WTC11 (cell line): ENCODE data around the gene ME2. TPM values are rescaled to one million over a fixed set of nuclear protein-coding genes. Genes with fewer than 3 reads are reported as not detected.

Experiments
- ATAC-seq: fragments of 200-7000 bp; cut with Tn5 transposase; 2 replicates; pipeline ENCODE4 v1.10.0; 2021; ENCODE audit warnings: mild to moderate bottlenecking, moderate library complexity
- CTCF ChIA-PET: fragments of 300-600 bp; sonication (Branson Sonifier 250); formaldehyde crosslinking; loops from one replicate; lab custom pipeline; 2021; ENCODE audit warnings: antibody characterized with exemption; lab: Charles Lee
- POLR2A ChIA-PET: fragments of 350-600 bp; sonication (Branson Sonifier 250); formaldehyde crosslinking; loops from one replicate; lab custom pipeline; 2021; ENCODE audit warnings: antibody characterized with exemption; lab: Charles Lee
- DNase-seq: peaks from one replicate; pipeline ENCODE4 v3.0.0; 2021; ENCODE audit warnings: low spot score
- H3K27ac Mint-ChIP-seq: 2 replicates; pipeline ENCODE4 v1.8.0; 2021; ENCODE audit warnings: mixed read lengths
- H3K27me3 Mint-ChIP-seq: 2 replicates; pipeline ENCODE4 v1.8.0; 2021; ENCODE audit warnings: low read depth, mild to moderate bottlenecking, moderate library complexity, mixed read lengths
- H3K36me3 Mint-ChIP-seq: 2 replicates; pipeline ENCODE4 v1.8.0; 2021; ENCODE audit warnings: mixed read lengths
- H3K4me1 Mint-ChIP-seq: 2 replicates; pipeline ENCODE4 v1.8.0; 2022; ENCODE audit warnings: mixed read lengths
- H3K4me3 Mint-ChIP-seq: 2 replicates; pipeline ENCODE4 v1.8.0; 2021; ENCODE audit warnings: mild to moderate bottlenecking, moderate library complexity, mixed read lengths
- H3K9me3 Mint-ChIP-seq: 2 replicates; pipeline ENCODE4 v1.8.0; 2021; ENCODE audit warnings: mixed read lengths
- CBFB ChIP-seq: sonication (generic); formaldehyde crosslinking; IDR thresholded peaks from 2 replicates; pipeline ENCODE4 v1.8.1; 2022; ENCODE audit warnings: mild to moderate bottlenecking, low read depth, missing genetic modification reagents
- E2F1 ChIP-seq: sonication (generic); formaldehyde crosslinking; IDR thresholded peaks from 2 replicates; pipeline ENCODE4 v1.8.0; 2022; ENCODE audit warnings: mild to moderate bottlenecking, missing genetic modification reagents
- FOXP1 ChIP-seq: sonication (generic); formaldehyde crosslinking; IDR thresholded peaks from 2 replicates; pipeline ENCODE4 v1.8.0; 2022; ENCODE audit warnings: missing genetic modification reagents, mild to moderate bottlenecking, moderate library complexity, borderline replicate concordance
- HMGXB4 ChIP-seq: sonication (generic); formaldehyde crosslinking; IDR thresholded peaks from 2 replicates; pipeline ENCODE4 v1.8.1; 2023; ENCODE audit warnings: mild to moderate bottlenecking, moderate library complexity, missing genetic modification reagents
- JAZF1 ChIP-seq: fragments of 250-450 bp; sonication (Bioruptor Pico); IDR thresholded peaks from 2 replicates; pipeline ENCODE4 v1.9.0; 2021; ENCODE audit warnings: moderate library complexity, mild to moderate bottlenecking, inconsistent platforms
- MXD4 ChIP-seq: fragments of 250-450 bp; sonication (Bioruptor Pico); IDR thresholded peaks from 2 replicates; pipeline ENCODE4 v1.8.0; 2021; ENCODE audit warnings: mild to moderate bottlenecking, moderate library complexity, borderline replicate concordance
- RORB ChIP-seq: fragments of 250-450 bp; sonication (Bioruptor Pico); IDR thresholded peaks from 2 replicates; pipeline ENCODE4 v1.9.0; 2021; ENCODE audit warnings: mild to moderate bottlenecking
- SOX15 ChIP-seq: fragments of 250-450 bp; sonication (Bioruptor Pico); IDR thresholded peaks from 2 replicates; pipeline ENCODE4 v1.9.0; 2021; ENCODE audit warnings: mild to moderate bottlenecking
- TEAD1 ChIP-seq: sonication (generic); formaldehyde crosslinking; IDR thresholded peaks from 2 replicates; pipeline ENCODE4 v1.8.0; 2022; ENCODE audit warnings: mild to moderate bottlenecking, missing genetic modification reagents
- ZBTB43 ChIP-seq: sonication (generic); formaldehyde crosslinking; IDR thresholded peaks from 2 replicates; pipeline ENCODE4 v1.8.1; 2023; ENCODE audit warnings: mild to moderate bottlenecking, missing genetic modification reagents
- ZNF532 ChIP-seq: fragments of 250-450 bp; sonication (Bioruptor Pico); IDR thresholded peaks from 2 replicates; pipeline ENCODE4 v1.9.0; 2021; ENCODE audit warnings: mild to moderate bottlenecking, borderline replicate concordance
- total RNA-seq: library from RNA; stranded (reverse); gene quantifications from 3 replicates; pipeline ENCODE4 v1.2.3, GENCODE V29; 2021
- TF ChIP-seq, protein P1 (sequence below): sonication (generic); formaldehyde crosslinking; IDR thresholded peaks from 2 replicates; pipeline ENCODE4 v1.8.0; 2023; ENCODE audit warnings: missing genetic modification reagents
- TF ChIP-seq, protein P2 (sequence below): sonication (generic); formaldehyde crosslinking; IDR thresholded peaks from 2 replicates; pipeline ENCODE4 v1.8.1; 2023; ENCODE audit warnings: mild to moderate bottlenecking, missing genetic modification reagents, moderate library complexity
- TF ChIP-seq, protein P3 (sequence below): fragments of 250-450 bp; sonication (Bioruptor Pico); IDR thresholded peaks from 2 replicates; pipeline ENCODE4 v2.1.2; 2022; ENCODE audit warnings: mild to moderate bottlenecking, moderate library complexity
- TF ChIP-seq, protein P4 (sequence below): sonication (generic); formaldehyde crosslinking; IDR thresholded peaks from 2 replicates; pipeline ENCODE4 v1.8.0; 2022; ENCODE audit warnings: mild to moderate bottlenecking, missing genetic modification reagents
- TF ChIP-seq, protein P5 (sequence below): sonication (generic); formaldehyde crosslinking; IDR thresholded peaks from 2 replicates; pipeline ENCODE4 v1.8.0; 2022; ENCODE audit warnings: mild to moderate bottlenecking, missing genetic modification reagents
- TF ChIP-seq, protein P6 (sequence below): sonication (generic); formaldehyde crosslinking; conservative IDR thresholded peaks from 2 replicates; pipeline ENCODE4 v1.8.1; 2022; ENCODE audit warnings: mild to moderate bottlenecking, missing genetic modification reagents

The ME2 gene
- total RNA-seq, 1 experiment from 2014 or later = 57.0 TPM

DNA sequence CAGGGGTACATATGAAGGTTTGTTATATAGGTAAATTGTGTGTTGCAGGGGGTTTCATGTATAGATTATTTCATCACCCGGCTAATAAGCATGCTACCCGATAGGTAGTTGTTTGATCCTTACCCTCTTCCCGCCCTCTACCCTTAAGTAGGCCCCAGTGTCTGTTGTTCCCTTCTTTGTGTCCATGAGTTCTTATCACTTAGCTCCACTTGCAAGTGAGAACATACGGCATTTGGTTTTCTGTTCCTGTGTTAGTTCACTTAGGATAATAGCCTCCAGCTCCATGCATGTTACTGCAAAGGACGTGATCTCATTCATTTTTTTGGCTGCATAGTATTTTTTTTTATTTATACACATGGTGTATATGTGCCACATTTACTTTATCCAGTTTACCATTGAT is 54.8 kb downstream of the ME2 start:
- Mint-ChIP-seq H3K4me3 (no peak overlapping the region), H3K27ac (no peak overlapping the region), H3K9me3 (no peaks in the 10 kb centered on the region), H3K36me3 (peaks cover 7% of the 10 kb centered on the region; the same call in 1 of the 2 replicates), H3K27me3 (no peaks in the 10 kb centered on the region), H3K4me1 (no peaks in the 10 kb centered on the region)
- DNase-seq (no peak), ATAC-seq (no peak)
- POLR2A ChIA-PET = no interaction called here
- TF ChIP-seq, protein P1, sequence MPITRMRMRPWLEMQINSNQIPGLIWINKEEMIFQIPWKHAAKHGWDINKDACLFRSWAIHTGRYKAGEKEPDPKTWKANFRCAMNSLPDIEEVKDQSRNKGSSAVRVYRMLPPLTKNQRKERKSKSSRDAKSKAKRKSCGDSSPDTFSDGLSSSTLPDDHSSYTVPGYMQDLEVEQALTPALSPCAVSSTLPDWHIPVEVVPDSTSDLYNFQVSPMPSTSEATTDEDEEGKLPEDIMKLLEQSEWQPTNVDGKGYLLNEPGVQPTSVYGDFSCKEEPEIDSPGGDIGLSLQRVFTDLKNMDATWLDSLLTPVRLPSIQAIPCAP (CRISPR knock-in tag) = no peak
- TF ChIP-seq FOXP1 (CRISPR knock-in tag) (no peak), E2F1 (no peak)
- TF ChIP-seq, protein P2, sequence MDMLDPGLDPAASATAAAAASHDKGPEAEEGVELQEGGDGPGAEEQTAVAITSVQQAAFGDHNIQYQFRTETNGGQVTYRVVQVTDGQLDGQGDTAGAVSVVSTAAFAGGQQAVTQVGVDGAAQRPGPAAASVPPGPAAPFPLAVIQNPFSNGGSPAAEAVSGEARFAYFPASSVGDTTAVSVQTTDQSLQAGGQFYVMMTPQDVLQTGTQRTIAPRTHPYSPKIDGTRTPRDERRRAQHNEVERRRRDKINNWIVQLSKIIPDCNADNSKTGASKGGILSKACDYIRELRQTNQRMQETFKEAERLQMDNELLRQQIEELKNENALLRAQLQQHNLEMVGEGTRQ (CRISPR knock-in tag) = no peak
- CTCF ChIA-PET = no interaction called here

DNA sequence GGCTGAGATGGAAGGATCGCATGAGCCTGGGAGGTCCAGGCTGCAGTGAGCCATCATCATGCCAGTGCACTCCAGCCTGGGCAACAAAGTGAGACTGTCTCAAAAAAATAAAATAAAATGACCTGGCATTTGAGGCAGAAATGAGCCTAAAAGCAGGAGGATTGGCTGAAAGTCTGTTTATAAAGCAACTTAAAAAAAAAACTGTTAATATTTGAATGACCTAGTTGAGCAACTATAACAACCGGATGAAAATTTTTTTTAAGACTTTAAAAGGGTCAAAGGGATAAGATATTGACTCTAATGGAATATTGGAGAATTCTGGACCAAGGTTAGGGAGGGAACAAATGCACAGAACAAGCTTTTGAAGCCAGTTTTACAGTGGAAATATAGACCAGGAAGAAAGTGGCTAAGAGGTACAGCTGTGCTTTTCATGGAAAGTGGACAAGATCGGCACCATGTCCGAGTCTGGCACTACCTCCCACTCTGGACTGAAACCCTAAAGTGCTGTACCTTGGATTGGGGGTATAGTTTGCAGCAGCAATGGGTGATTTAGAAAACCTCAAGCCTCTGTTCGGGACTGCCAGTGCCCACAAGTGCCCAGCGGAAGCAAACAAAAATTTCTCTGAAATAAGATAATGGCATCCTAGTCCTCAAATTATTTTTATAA is 55.8 kb downstream of the ME2 start:
- no peak for ATAC-seq
- POLR2A ChIA-PET = no interaction called here
- H3K27ac Mint-ChIP-seq = no peak overlapping the region; the same call in 1 of the 2 replicates
- TF ChIP-seq ZBTB43 (CRISPR knock-in tag) (no peak), SOX15 (CRISPR knock-in tag) (no peak), MXD4 (CRISPR knock-in tag) (no peak), ZNF532 (CRISPR knock-in tag) (no peak), RORB (CRISPR knock-in tag) (no peak), HMGXB4 (CRISPR knock-in tag) (no peak), CBFB (no peak), JAZF1 (CRISPR knock-in tag) (no peak), TEAD1 (no peak)
- TF ChIP-seq, protein P3, sequence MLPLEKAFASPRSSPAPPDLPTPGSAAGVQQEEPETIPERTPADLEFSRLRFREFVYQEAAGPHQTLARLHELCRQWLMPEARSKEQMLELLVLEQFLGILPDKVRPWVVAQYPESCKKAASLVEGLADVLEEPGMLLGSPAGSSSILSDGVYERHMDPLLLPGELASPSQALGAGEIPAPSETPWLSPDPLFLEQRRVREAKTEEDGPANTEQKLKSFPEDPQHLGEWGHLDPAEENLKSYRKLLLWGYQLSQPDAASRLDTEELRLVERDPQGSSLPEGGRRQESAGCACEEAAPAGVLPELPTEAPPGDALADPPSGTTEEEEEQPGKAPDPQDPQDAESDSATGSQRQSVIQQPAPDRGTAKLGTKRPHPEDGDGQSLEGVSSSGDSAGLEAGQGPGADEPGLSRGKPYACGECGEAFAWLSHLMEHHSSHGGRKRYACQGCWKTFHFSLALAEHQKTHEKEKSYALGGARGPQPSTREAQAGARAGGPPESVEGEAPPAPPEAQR (CRISPR knock-in tag) = no peak
- TF ChIP-seq, protein P4, sequence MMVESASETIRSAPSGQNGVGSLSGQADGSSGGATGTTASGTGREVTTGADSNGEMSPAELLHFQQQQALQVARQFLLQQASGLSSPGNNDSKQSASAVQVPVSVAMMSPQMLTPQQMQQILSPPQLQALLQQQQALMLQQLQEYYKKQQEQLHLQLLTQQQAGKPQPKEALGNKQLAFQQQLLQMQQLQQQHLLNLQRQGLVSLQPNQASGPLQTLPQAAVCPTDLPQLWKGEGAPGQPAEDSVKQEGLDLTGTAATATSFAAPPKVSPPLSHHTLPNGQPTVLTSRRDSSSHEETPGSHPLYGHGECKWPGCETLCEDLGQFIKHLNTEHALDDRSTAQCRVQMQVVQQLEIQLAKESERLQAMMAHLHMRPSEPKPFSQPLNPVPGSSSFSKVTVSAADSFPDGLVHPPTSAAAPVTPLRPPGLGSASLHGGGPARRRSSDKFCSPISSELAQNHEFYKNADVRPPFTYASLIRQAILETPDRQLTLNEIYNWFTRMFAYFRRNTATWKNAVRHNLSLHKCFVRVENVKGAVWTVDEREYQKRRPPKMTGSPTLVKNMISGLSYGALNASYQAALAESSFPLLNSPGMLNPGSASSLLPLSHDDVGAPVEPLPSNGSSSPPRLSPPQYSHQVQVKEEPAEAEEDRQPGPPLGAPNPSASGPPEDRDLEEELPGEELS = no peak
- TF ChIP-seq, protein P5, sequence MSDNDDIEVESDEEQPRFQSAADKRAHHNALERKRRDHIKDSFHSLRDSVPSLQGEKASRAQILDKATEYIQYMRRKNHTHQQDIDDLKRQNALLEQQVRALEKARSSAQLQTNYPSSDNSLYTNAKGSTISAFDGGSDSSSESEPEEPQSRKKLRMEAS (CRISPR knock-in tag) = no peak
- TF ChIP-seq, protein P6, sequence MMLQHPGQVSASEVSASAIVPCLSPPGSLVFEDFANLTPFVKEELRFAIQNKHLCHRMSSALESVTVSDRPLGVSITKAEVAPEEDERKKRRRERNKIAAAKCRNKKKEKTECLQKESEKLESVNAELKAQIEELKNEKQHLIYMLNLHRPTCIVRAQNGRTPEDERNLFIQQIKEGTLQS (CRISPR knock-in tag) = no peak
- TF ChIP-seq, protein P2 (CRISPR knock-in tag) = no peak

More for the DNA sequence above, 55.8 kb downstream of the ME2 start:
- Mint-ChIP-seq H3K9me3 (no peaks in the 10 kb centered on the region), H3K4me3 (no peak overlapping the region), H3K36me3 (0 out of 2 replicates have a peak, but pooled peaks cover 4% of the 10 kb centered on the region), H3K27me3 (no peaks in the 10 kb centered on the region), H3K4me1 (no peaks in the 10 kb centered on the region)
- CTCF ChIA-PET = no interaction called here
- no peak for DNase-seq
